Chondrocyte (in vitro differentiated cells): Measurements from ENCODE around the gene MYOZ3. TPM values are rescaled to one million over a fixed set of nuclear protein-coding genes. Genes with fewer than 3 reads are reported as not detected.

Source experiments
- DNase-seq: peaks from one replicate; pipeline ENCODE4 v3.0.0; 2021; ENCODE audit warnings: mixed read lengths, low spot score
- H3K27ac Mint-ChIP-seq: one replicate; pipeline ENCODE4 v1.8.0; 2021; ENCODE audit warnings: mild to moderate bottlenecking, moderate library complexity, mixed read lengths; ENCODE audit not compliant: unreplicated experiment
- H3K27me3 Mint-ChIP-seq: 2 replicates; pipeline ENCODE4 v1.8.0; 2021; ENCODE audit warnings: low read depth, mixed read lengths
- H3K36me3 Mint-ChIP-seq: 2 replicates; pipeline ENCODE4 v1.8.0; 2021; ENCODE audit warnings: low read depth, mixed read lengths
- H3K4me1 Mint-ChIP-seq: 2 replicates; pipeline ENCODE4 v1.8.0; 2021; ENCODE audit warnings: low read depth, mild to moderate bottlenecking, mixed read lengths
- H3K4me3 Mint-ChIP-seq: one replicate; pipeline ENCODE4 v1.8.0; 2021; ENCODE audit warnings: mild to moderate bottlenecking, moderate library complexity, mixed read lengths; ENCODE audit not compliant: unreplicated experiment
- H3K9me3 Mint-ChIP-seq: 2 replicates; pipeline ENCODE4 v1.8.0; 2021; ENCODE audit warnings: low read depth, mixed read lengths
- CTCF ChIP-seq: fragments of 200-600 bp; sonication (generic); IDR thresholded peaks from 2 replicates; pipeline ENCODE4 v1.5.0; 2021; ENCODE audit warnings: antibody characterized with exemption, mild to moderate bottlenecking, moderate library complexity
- long read RNA-seq: library from polyadenylated mRNA; stranded (forward); transcript quantifications from one replicate; pipeline ENCODE4 v2.0.0, GENCODE V29; 2021
- total RNA-seq: library from RNA; stranded (reverse); gene quantifications from 3 replicates; pipeline ENCODE4 v1.2.1, GENCODE V29; 2021

MYOZ3 gene, protein sequence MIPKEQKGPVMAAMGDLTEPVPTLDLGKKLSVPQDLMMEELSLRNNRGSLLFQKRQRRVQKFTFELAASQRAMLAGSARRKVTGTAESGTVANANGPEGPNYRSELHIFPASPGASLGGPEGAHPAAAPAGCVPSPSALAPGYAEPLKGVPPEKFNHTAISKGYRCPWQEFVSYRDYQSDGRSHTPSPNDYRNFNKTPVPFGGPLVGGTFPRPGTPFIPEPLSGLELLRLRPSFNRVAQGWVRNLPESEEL
- total RNA-seq, result 1.9 to 3.3 TPM (median 2.0 TPM) in 3 replicates
- long read RNA-seq, partial matches to known transcripts, result 0 of 1 reads
- long read RNA-seq, other reads (novel, unspliced or antisense), result 0 of 1 reads

DNA sequence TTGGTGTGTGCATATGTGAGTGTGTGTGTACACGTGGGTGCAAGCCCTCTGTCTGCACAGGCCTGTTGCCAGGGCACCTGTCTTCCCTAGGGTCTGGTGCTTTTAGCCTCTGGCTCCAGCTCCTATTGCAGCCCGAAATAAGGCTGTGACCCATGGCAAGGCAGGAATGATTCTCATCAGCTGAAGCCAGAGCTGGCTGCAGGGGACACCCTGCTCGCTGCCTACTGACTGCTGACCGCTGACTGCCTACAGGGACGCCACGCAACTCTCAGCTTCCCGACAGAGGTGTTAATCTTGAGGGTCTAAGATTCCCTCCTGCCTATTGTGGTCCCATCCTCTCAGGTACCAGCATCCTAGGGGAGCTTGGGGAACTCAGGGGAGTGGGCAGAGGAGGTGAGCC, at the start of gene MYOZ3:
Gene MYOZ3, plus strand, starts transcription at position 166 of the 400 bp plus-strand sequence. CDS start 1,691 bp downstream, outside the sequence.
- Mint-ChIP-seq H3K4me1 (peaks cover 41% of the 10 kb centered on the region), H3K27me3 (no peaks in the 10 kb centered on the region), H3K27ac (peak within 1 kb of the TSS; percentile 67), H3K36me3 (no peaks in the 10 kb centered on the region), H3K9me3 (no peaks in the 10 kb centered on the region), H3K4me3 (no peak within 1 kb of the TSS)
- no peak for TF ChIP-seq CTCF
- DNase-seq, result no peak

GRCh38 chr5:150612405-150612804, 48.6 kb upstream of the MYOZ3 start:
- no peak for TF ChIP-seq CTCF
- DNase-seq, result no peak
- Mint-ChIP-seq H3K4me3 (no peak overlapping the region), H3K4me1 (peaks cover 78% of the 10 kb centered on the region), H3K27me3 (no peaks in the 10 kb centered on the region), H3K36me3 (peaks cover 14% of the 10 kb centered on the region), H3K9me3 (no peaks in the 10 kb centered on the region), H3K27ac (no peak overlapping the region)

DNA sequence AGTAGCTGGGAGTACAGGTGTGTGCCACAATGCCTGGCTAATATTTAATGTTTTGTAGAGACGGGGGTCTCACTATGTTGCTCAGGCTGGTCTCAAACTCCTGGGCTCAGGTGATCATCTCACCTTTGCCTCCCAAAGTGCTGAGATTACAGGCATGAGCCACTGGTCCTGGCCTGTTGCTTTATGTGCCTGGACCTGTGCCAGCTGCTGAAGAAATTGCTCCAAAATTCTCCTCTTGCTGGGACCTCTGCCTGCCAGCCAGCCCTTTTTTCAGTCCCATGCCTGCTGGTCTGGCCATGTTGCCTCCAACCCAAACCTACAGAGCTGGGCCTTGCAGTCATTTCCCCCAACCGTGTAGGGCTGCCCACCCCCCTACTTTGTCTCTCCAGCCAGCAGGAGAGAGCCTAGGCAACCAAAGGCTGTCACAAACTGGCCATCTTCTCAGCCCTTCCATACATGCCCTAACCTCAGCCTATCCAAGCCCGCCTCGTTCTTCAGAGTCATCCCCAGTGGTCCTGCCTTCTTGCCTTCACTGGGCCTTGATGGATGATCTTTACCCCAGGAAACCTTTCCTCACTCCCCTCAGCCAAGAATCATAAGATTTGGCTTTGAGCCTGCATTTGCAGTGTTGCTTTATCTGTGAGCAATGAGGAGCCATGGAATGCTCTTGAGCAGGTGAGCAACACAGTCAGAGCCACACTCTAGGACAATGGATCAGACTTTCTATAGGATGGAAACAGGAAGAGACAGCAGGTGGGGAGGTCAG, 48.0 kb upstream of the MYOZ3 start:
- Mint-ChIP-seq H3K27me3 (no peaks in the 10 kb centered on the region), H3K4me1 (peaks cover 74% of the 10 kb centered on the region), H3K9me3 (no peaks in the 10 kb centered on the region), H3K4me3 (no peak overlapping the region), H3K36me3 (peaks cover 12% of the 10 kb centered on the region), H3K27ac (peak overlapping the region; percentile 54)
- no peak for TF ChIP-seq CTCF
- no peak for DNase-seq

DNA sequence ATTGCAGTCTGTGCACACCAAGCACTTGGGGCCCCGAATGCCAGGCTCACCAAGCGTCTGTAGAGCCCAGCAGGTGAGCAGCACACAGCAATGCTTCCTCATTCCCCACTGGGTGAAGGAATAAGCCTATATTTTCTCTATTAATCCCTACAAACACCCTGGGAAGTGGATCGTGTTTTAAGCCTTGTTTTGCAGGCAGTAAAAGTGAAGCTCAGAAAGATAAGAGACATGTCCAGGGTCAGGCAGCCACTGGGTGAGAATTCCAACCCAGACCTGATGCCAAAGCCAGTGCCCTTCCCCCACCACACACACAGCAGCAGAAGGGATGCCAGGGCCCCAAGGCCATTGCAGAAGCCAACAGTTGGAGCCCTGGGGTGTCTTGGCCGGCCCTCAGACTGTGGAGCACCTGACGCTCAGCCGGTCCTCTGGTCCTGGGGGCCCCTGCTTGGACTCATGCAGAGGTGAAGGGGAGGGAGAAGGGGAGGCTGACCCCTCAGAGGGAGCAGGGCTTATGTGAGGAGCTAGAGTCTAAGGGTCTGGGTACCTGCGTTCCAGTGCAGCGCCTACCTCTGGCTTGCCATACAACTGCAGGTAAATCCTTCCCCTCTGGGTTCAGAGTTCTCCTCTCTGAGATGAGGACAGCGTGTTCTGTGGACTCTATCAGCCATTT, 46.9 kb upstream of the MYOZ3 start:
- no peak for DNase-seq
- Mint-ChIP-seq H3K27me3 (no peaks in the 10 kb centered on the region), H3K9me3 (no peaks in the 10 kb centered on the region), H3K4me1 (peaks cover 77% of the 10 kb centered on the region), H3K27ac (peak overlapping the region; percentile 51), H3K36me3 (peaks cover 11% of the 10 kb centered on the region), H3K4me3 (no peak overlapping the region)
- TF ChIP-seq CTCF, result peak; percentile 38

DNA sequence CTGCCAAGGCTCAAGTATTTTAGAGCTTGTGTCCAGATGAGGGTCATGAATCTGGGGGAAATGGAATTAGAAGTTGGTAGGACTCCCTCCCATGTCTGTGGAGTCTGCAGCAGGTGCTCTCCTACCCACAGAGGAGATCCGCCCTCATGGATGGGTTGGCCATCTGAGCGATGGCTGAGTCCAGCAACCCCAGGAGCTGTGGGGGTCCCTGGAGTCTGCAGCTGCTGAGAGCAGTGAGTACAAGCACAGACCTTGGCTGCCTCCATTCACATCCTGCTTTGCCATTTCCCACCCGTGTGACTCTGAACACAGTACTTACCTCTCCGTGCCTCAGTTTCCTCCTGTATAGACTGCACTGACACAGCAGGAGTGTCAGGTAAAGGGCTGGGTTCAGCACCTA, 46.4 kb upstream of the MYOZ3 start:
- no peaks in the 10 kb centered on the region for H3K9me3 Mint-ChIP-seq
- no peak for TF ChIP-seq CTCF
- no peak for DNase-seq

More for the DNA sequence above, 46.4 kb upstream of the MYOZ3 start:
- Mint-ChIP-seq H3K36me3 (peaks cover 11% of the 10 kb centered on the region), H3K4me3 (no peak overlapping the region), H3K4me1 (peaks cover 82% of the 10 kb centered on the region), H3K27me3 (no peaks in the 10 kb centered on the region), H3K27ac (peak overlapping the region; percentile 64)
